HepG2 (cell line): Measurements from ENCODE around the gene TOX4. TPM values are rescaled to one million over a fixed set of nuclear protein-coding genes. Genes with fewer than 3 reads are reported as not detected.

Experiments used
- CHCHD3 ChIP-seq: sonication (generic); formaldehyde crosslinking; IDR thresholded peaks from 2 replicates; pipeline ENCODE4 v1.8.0; 2022; ENCODE audit warnings: mild to moderate bottlenecking, missing genetic modification reagents, moderate library complexity
- GMEB2 ChIP-seq: IDR thresholded peaks from 2 replicates; pipeline ENCODE4 v1.6.1; 2016; ENCODE audit warnings: missing biosample characterization, missing genetic modification reagents, low read depth
- HNF4G ChIP-seq, 2 experiments: sonication (generic) in 1 of 2; formaldehyde crosslinking in 1 of 2; IDR thresholded peaks; 2 replicates each; pipeline versions ENCODE4 v1.4.0 to v1.6.1; 2011 to 2020; ENCODE audit warnings: borderline replicate concordance in 2 of 2, low read depth in 2 of 2, mild to moderate bottlenecking in 2 of 2, low read length in 1 of 2, missing genetic modification reagents in 1 of 2, moderate library complexity in 1 of 2
- REST ChIP-seq, 2 experiments: IDR thresholded peaks; 2 replicates each; pipeline ENCODE4 v1.6.1; 2011 to 2012; ENCODE audit warnings: low read length in 2 of 2, borderline replicate concordance in 1 of 2, low read depth in 1 of 2, mild to moderate bottlenecking in 1 of 2, moderate library complexity in 1 of 2
- RNF2 ChIP-seq: fragments of 450-650 bp; conservative IDR thresholded peaks from 2 replicates; pipeline ENCODE4 v1.6.1; 2016; ENCODE audit warnings: low read depth
- ZNF274 ChIP-seq: sonication (generic); formaldehyde crosslinking; IDR thresholded peaks from 2 replicates; pipeline ENCODE4 v1.5.1; 2020; ENCODE audit warnings: mild to moderate bottlenecking, missing genetic modification reagents
- polyA plus RNA-seq, 8 experiments: library from polyadenylated mRNA; depleted of rRNA in 3 of 8; stranded (reverse) in 7 of 8; unstranded in 1 of 8; fragments of >200 nt; fragmentation: Illumina TruSeq in 4 of 8; extraction: Trizol in 4 of 8; gene quantifications; 2 replicates each; pipeline versions ENCODE4 v1.2.1 to v1.2.3, GENCODE V29; 2011 to 2016; ENCODE audit warnings: low read depth in 4 of 8, missing spikeins in 1 of 8, mixed read lengths in 1 of 8; ENCODE audit not compliant: insufficient read depth in 1 of 8
- total RNA-seq, 5 experiments: library from RNA; depleted of rRNA; stranded (reverse); fragments of >200 nt; fragmentation: Illumina TruSeq; extraction: Trizol; gene quantifications; 2 replicates each; pipeline ENCODE4 v1.2.3, GENCODE V29; 2016; ENCODE audit warnings: low read depth in 1 of 5
- TF ChIP-seq, protein P1 (sequence below): sonication (generic); formaldehyde crosslinking; IDR thresholded peaks from 2 replicates; pipeline ENCODE4 v1.5.1; 2020; ENCODE audit warnings: mild to moderate bottlenecking, missing genetic modification reagents, moderate library complexity
- TF ChIP-seq, protein P2 (sequence below): sonication (generic); formaldehyde crosslinking; IDR thresholded peaks from 2 replicates; pipeline ENCODE4 v1.5.0; 2020; ENCODE audit warnings: mild to moderate bottlenecking, missing genetic modification reagents
- TF ChIP-seq, protein P3 (sequence below): sonication (generic); formaldehyde crosslinking; IDR thresholded peaks from 2 replicates; pipeline ENCODE4 v1.4.0; 2020; ENCODE audit warnings: mild to moderate bottlenecking, low read depth, missing genetic modification reagents

TOX4 gene
- total and polyA plus RNA-seq, 2 of the 13 experiments (the other 11 are each of a cell fraction or from before 2014, with no cell fraction given): 71.8 to 163 TPM

DNA sequence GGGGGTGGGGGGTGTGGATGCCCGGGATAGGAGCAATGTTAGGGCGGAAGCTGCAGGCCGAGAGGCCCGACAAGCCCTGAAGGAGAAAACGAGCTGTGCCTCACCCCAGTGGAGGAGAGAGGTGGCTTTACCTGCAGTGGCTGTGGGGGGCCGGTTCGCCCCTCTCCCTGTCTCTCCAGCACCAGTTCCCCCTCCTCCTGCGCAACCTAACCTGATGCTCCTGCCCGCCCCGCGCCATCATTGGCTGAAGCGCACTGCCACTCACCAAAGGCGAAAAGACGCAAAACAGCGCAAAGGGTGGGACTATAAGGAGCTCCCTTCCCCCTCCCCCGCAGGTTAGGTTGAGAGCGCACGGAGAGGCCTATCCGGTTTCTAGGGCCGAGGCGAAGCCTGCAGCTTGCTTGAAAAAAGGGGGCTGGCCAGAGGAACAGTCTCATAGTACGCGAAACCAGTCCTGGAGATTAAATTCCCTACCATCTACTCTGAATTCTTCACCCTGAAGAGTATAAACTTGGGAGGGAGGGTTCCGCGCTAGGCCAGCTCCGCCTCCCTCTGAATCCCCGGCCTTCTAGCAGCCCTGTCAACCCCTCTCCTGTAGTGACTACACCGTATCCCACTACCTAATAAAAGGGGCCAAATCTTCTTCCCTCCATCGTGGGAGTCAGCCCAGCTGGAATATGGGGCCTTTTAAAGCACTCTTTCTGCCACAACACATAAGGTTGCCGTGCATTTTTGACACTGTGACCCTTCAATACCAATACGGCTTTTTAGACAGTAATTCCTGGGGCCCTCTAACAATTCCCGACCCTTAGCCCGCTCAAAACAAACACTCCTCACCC is 39.7 kb upstream of the TOX4 start (continued):
- TF ChIP-seq, protein P1, sequence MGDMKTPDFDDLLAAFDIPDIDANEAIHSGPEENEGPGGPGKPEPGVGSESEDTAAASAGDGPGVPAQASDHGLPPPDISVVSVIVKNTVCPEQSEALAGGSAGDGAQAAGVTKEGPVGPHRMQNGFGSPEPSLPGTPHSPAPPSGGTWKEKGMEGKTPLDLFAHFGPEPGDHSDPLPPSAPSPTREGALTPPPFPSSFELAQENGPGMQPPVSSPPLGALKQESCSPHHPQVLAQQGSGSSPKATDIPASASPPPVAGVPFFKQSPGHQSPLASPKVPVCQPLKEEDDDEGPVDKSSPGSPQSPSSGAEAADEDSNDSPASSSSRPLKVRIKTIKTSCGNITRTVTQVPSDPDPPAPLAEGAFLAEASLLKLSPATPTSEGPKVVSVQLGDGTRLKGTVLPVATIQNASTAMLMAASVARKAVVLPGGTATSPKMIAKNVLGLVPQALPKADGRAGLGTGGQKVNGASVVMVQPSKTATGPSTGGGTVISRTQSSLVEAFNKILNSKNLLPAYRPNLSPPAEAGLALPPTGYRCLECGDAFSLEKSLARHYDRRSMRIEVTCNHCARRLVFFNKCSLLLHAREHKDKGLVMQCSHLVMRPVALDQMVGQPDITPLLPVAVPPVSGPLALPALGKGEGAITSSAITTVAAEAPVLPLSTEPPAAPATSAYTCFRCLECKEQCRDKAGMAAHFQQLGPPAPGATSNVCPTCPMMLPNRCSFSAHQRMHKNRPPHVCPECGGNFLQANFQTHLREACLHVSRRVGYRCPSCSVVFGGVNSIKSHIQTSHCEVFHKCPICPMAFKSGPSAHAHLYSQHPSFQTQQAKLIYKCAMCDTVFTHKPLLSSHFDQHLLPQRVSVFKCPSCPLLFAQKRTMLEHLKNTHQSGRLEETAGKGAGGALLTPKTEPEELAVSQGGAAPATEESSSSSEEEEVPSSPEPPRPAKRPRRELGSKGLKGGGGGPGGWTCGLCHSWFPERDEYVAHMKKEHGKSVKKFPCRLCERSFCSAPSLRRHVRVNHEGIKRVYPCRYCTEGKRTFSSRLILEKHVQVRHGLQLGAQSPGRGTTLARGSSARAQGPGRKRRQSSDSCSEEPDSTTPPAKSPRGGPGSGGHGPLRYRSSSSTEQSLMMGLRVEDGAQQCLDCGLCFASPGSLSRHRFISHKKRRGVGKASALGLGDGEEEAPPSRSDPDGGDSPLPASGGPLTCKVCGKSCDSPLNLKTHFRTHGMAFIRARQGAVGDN (CRISPR knock-in tag): peak; percentile 89
- peak in 1 of 2 experiments; percentile 16; a peak in 1 of 4 replicates for TF ChIP-seq REST (IDR thresholded peaks at IDR 0.05; ENCODE audit: borderline replicate concordance in 1 of 2, low read depth in 1 of 2, low read length in 2 of 2)
- TF ChIP-seq, protein P2, sequence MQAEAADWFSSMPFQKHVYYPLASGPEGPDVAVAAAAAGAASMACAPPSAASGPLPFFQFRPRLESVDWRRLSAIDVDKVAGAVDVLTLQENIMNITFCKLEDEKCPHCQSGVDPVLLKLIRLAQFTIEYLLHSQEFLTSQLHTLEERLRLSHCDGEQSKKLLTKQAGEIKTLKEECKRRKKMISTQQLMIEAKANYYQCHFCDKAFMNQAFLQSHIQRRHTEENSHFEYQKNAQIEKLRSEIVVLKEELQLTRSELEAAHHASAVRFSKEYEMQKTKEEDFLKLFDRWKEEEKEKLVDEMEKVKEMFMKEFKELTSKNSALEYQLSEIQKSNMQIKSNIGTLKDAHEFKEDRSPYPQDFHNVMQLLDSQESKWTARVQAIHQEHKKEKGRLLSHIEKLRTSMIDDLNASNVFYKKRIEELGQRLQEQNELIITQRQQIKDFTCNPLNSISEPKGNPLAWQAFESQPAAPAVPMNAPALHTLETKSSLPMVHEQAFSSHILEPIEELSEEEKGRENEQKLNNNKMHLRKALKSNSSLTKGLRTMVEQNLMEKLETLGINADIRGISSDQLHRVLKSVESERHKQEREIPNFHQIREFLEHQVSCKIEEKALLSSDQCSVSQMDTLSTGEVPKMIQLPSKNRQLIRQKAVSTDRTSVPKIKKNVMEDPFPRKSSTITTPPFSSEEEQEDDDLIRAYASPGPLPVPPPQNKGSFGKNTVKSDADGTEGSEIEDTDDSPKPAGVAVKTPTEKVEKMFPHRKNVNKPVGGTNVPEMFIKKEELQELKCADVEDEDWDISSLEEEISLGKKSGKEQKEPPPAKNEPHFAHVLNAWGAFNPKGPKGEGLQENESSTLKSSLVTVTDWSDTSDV (CRISPR knock-in tag): peak; percentile 91; the same call in 1 of the 2 replicates
- peak; percentile 18; the same call in 1 of the 2 replicates for TF ChIP-seq HNF4G (IDR thresholded peaks at IDR 0.05; ENCODE audit: borderline replicate concordance, low read depth, low read length)
- TF ChIP-seq HNF4G (CRISPR knock-in tag; IDR thresholded peaks at IDR 0.05; ENCODE audit: borderline replicate concordance, low read depth): no peak
- TF ChIP-seq GMEB2: peak; percentile 83
- 0 out of 2 replicates have a peak, but pooled peaks have one; percentile 30 for TF ChIP-seq RNF2
- TF ChIP-seq ZNF274 (CRISPR knock-in tag): peak; percentile 73; the same call in 1 of the 2 replicates
- TF ChIP-seq, protein P3, sequence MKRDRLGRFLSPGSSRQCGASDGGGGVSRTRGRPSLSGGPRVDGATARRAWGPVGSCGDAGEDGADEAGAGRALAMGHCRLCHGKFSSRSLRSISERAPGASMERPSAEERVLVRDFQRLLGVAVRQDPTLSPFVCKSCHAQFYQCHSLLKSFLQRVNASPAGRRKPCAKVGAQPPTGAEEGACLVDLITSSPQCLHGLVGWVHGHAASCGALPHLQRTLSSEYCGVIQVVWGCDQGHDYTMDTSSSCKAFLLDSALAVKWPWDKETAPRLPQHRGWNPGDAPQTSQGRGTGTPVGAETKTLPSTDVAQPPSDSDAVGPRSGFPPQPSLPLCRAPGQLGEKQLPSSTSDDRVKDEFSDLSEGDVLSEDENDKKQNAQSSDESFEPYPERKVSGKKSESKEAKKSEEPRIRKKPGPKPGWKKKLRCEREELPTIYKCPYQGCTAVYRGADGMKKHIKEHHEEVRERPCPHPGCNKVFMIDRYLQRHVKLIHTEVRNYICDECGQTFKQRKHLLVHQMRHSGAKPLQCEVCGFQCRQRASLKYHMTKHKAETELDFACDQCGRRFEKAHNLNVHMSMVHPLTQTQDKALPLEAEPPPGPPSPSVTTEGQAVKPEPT (CRISPR knock-in tag): no peak
- 0 out of 2 replicates have a peak, but pooled peaks have one; percentile 75 for TF ChIP-seq CHCHD3
